Inflammatory macrophage treated with lipopolysaccharide for 1 hour (primary cell): Measurements from ENCODE around the gene MAG.
A peak's percentile ranks its signal among the peaks of the same experiment; 100 is the strongest.

ENCODE experiments used
- DNase-seq, 2 donors: peaks; one replicate each; pipeline ENCODE4 v3.0.0-alpha.2; 2020 to 2022

The MAG gene, protein sequence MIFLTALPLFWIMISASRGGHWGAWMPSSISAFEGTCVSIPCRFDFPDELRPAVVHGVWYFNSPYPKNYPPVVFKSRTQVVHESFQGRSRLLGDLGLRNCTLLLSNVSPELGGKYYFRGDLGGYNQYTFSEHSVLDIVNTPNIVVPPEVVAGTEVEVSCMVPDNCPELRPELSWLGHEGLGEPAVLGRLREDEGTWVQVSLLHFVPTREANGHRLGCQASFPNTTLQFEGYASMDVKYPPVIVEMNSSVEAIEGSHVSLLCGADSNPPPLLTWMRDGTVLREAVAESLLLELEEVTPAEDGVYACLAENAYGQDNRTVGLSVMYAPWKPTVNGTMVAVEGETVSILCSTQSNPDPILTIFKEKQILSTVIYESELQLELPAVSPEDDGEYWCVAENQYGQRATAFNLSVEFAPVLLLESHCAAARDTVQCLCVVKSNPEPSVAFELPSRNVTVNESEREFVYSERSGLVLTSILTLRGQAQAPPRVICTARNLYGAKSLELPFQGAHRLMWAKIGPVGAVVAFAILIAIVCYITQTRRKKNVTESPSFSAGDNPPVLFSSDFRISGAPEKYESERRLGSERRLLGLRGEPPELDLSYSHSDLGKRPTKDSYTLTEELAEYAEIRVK

DNA sequence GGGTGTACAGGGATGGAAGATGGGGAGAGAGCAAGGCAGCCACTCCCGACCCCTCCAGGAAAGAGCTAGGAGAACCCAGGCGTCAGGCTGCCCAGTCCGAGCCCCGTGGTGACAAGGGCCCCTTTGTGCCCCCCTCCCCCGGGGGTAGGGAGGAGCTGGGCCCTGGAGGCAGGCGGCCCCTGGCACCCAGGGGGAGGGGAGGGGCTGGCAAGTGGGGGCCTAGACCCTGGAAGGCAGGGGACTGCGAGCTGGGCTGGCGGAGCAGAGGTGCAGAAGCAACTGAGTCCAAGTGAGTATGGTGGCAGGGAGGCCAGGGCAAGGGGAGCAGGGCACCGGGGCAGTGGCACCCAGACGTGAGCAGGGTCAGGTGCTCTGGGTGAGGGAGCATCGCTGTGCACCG lies at the start of gene MAG:
TSS of gene MAG (plus strand) at position 246 of the 400 bp plus-strand sequence. CDS start 3,248 bp downstream, outside the sequence.
- DNase-seq, result no peak

DNA sequence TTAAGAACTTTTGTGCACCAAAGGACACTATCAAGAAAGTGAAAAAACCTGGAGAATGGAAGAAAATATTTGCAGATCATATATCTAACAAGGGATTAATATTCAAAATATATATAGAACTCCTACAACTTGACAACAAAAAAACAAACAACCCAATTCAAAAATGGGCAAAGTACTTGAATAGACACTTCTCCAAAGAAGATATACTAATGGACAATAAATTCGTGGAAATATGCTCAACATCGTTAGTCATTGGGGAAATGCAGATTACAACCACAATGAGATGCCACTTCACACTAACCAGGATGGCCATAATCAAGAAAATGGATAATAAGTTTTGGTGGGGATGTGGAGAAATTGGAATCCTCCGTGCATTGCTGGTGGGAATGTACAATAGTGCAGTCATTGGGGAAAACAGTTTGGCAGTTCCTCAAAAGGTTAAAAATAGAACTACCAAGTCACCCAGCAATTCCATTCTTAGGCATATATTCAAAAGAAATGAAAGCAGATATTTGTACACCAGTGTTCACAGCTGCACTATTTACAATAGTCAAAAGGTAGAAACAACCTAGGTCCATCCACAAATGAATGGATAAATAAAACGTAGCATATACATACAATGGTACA lies 45.4 kb upstream of the MAG start:
- DNase-seq, result peak; percentile 36 to 66

DNA sequence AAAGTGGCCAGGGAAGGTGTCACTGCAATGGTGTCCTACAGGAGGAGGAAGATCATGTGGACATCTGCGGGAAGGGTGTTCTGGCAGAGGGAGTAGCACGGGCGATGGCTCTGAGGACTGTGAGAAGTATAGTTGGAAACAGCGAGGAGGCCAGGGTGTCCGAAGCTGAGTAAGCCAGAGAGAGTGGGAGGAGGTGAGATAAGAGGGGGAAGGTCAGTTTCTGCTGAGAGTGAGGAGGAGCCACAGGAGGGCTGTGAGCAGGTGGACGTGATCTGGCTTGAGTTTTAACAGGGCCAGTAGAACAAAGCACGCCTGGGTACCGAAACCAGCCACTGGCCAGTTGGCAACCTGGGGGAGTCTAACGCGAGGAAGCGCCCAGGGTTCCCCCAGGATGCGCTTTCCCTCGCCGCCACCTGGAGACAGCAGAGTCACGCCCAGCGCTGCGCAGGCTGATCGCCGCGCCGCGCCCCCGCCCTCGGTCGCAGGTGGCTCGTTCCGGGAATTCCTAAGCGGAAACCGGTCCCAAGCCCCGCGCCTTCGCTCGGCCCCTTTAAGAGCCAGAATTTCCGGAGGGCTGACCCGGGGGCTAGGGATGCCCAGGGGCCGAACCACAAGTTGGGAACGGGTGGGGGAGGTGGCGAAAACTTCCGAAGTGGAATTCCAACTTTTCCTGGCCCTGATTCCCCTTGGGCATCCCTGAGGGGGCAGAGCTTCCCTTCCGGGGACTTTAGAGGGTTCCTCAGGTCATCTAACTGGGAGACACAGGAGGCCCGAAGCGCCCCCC lies 44.2 kb upstream of the MAG start:
- peak; percentile 36 to 74 for DNase-seq

DNA sequence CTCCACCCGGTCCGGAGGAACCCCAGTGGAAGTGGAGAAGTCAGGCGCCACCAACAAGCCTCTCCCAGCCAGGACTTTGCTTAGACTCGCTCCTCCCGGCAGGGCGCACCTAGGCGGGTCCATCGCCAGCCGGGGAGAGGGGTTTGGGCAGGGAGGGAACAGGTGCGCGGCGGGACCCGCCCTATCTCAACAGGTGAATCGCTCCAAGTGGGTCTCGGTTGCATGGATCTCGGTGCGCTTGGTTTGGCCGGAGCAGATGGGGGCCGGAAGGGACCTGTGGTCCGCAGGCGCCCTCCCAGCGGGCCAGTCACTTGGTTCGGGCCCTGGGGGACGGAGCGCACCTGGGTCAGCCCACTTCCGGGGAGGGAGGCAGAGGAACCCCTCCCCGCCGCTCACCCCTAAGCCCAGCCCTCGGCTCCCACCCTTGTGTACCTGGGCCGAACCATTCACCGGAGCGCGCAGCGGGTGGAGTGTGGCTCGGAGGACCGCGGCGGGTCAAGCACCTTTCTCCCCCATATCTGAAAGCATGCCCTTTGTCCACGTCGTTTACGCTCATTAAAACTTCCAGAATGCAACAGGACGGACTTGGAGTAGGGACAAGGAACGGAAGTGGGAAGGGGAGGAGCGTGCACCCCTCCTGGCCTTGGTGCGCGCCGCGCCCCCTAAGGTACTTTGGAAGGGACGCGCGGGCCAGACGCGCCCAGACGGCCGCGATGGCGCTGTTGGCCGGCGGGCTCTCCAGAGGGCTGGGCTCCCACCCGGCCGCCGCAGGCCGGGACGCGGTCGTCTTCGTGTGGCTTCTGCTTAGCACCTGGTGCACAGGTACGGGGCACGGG lies 43.4 kb upstream of the MAG start, which contains the start of gene LSR:
TSS of gene LSR (plus strand) at position 693 of the 836 bp plus-strand sequence. CDS start at position 714, 21 bp downstream.
- DNase-seq, result no peak

DNA sequence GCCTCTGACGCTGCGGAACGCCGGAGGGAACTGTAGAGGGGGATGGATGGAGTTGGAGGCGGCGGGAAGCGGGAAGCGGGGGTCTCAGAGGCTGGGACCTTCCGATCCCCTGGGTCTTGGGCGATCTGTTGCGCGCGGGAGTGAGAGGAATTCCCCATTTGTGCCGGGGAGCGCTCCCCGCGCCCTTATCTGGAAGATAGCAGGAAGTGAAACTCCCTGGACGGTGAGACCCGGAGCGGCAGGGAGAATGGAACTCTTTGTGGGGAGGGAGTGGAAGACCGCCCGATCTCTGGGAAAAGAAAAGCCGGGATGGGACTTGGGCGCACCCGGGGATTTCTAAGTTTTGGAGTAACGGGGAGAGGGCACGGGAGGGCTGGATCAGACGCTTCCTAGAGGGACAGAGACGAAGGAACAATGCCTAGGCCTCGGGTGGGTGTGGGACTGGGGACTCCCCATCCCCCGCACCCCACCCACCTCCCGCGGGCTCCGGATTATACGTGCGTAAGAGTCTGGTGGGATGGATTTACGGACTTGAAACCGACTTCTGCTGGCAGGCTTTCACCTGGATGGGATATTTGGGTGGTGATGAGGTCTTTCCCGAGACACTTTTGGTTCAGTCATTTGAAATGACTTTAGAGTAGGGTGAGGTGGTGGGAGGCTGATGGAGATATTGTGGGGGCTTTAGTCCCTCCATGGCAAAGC lies 42.7 kb upstream of the MAG start:
- DNase-seq, result peak; percentile 28 to 56

DNA sequence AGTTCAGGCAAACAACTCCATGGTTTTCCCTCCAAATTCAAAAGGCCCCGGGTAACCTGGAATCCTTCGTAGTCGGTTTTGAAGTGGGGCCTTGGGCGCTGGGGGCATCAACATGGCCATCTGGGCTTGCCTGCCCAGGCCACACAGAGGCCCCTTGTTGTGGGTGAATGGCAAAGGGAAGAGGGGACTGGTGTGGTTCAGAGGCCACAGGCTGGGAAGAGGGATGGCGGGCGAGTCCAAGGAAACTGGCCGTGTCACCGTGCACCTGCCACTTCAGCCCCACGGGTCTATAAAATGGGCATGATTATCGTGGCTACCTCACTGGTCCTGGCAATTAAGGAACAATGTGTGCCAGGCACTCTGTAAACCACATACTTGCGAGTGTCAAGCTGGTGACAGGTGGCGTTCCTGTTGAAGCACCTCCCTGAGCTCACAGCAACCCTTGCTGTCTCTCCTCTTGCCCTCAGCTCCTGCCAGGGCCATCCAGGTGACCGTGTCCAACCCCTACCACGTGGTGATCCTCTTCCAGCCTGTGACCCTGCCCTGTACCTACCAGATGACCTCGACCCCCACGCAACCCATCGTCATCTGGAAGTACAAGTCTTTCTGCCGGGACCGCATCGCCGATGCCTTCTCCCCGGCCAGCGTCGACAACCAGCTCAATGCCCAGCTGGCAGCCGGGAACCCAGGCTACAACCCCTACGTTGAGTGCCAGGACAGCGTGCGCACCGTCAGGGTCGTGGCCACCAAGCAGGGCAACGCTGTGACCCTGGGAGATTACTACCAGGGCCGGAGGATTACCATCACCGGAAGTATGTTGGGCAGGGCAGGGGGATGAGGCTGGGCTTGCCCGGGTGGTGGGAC lies 41.9 kb upstream of the MAG start:
- DNase-seq, result no peak

DNA sequence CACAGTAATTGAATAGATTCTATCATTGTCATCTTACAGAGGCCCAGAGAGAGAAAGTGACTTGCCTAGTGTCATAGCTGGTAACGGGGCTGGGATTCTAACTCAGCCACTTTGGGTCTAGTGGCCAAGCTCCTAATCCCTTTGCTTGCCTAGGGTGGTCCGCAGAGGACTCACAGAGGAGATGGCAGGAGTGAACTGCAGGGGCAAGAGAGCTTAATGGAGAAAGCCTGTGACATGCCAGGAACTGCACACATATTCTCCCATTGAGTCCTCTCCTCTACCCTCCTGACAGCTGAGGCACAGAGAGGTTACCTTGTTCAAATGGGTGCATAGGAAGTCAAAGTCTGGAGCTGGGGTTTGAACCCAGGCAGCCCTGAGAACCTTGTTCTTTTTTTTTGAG lies 40.5 kb upstream of the MAG start:
- no peak for DNase-seq

DNA sequence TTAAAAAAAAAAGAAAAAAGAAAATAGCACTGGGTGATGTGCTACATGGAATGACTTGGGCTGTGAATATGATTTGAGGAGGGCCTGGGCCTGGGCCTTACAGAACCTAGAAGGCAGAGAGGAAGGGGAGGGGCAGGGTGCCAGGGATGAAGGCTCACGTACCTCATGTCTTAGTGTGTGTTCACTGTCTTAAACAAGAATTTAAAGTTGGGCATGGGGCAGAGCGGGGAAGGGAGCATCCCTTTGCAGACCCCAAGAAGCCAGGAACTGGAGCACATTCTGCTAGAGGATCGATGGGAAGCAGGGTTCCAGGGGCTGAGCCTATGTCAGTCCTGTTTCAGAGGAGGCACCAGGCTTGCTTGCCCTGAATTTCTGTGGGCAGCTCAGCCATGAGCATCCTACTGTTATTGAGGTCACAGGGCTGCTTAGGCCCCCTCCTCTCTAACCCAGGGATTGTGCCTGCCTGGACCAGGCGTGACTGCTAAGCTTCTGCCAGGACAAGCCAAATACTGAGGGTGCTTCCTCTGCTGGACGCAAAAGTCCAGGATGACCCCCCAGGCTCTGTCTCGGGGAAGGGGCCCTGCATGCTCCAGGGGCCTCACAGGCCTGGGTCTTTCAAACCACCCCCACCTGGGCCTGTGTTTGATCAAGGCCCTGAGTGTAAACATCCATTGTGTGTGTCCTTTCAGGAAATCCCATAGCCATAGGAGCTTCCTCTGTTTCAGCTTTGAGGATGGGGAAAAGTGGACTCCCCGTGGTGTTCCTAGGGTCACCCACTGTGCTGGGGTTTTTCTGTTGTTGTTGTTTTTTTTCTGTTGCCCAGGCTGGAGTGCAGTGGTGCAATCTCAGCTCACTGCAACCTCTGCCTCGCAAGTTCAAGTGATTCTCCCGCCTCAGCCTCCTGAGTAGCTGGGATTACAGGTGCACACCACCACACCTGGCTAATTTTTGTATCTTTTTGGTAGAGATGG lies 38.4 kb upstream of the MAG start:
- no peak for DNase-seq

DNA sequence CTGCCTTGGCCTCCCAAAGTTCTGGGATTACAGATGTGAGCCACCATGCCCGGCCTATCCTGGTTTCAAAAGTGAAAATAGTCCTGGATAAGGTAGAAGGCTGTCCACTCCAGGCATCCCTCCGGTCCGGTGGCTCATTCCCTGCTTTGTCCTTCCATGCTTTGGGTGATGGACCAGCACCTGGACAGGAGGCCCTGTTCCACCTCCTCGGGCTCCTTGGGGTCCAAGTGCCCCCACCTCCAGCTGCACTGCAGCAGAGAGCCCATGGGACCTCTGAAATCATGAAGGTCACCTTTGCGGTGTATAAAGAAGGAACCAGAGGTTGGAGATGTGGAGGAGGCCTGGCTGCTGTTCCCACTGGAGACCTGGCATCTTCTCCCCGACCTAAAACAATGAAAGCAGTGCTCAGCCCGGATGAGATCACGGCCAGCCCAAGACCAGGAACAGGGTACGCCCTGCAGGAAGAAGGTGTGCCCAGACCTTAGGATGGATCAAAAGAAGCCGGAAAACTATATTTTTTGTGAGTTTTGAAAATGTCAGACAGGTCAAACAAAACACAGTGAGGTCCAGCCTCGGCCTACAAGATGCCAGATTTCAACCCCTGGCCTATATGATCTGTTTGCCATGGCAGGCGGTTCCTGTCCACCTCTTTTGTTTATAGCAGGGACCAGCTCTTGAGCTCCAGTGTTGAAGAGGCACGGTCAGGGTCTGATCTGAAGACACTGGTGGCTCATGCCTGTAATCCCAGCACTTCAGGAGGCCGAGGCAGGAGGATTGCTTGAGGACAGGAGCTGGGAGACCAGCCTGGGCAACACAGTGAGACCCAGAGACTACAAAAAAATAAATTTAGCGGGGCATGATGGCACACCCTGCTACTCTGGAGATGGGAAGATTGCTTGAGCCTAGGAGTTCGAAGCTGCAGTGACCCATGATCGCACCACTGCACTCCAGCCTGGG lies 37.3 kb upstream of the MAG start:
- no peak for DNase-seq

DNA sequence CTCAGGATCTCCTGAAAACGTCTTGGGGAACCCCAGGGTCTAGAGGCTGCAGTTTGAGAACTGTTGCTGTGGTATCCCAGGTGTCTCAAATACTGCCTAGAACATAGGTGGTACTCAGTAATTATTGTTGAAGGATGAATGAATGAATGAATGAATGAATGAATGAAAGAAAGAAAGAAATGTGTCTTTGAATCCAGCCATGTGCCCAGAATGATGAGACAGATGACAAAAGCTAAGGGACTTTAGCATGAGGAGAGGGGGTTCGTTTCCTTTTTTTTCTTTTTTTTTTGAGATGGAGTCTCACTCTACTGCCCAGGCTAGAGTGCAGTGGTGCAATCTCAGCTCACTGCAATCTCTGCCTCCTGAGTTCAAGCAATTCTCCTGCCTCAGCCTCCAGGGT lies 35.4 kb upstream of the MAG start:
- no peak for DNase-seq

DNA sequence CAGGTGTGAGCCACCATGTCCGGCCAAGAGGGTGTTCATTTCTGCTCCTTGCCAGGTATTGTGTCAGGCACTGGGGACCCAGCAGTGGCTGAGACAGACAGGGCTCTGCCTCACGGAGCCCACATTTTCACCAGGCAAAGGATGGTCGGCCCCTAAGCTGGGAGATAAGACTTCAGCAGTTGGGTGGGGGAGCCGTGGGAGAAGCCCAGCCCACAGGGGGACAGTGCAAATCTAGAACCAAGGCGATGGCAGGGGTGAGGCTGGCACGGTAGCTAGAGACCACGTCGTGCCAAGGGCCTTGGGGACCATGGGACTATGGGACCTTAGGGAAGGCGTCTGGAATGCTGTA lies 34.9 kb upstream of the MAG start:
- no peak for DNase-seq

DNA sequence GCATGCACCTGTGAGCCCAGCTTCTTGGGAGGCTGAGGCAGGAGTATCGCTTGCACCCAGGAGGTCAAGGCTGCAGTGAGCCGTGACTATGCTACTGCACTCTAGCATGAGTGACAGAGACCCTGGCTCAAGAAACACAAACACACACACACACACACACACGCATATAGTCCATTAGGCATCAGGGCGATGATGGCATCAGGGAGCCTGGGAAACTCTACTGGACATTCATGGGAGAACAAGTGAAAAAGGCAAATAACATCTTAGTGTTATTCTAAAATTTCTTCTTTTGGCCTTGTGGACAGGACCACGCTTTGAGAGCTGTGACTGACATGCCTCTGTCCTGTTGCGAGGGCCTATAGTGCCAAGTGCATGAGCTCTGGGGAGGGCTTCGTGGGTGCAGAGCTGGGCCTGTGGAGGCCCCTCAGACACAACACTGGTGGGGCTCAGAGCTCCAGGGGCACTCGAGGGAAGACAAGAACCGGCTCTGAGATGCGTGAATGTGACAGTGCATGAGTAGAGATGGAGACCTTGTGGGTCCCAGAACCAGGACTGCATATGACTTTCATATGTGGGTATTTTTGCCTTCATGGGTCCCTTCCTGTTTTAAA lies 31.2 kb upstream of the MAG start:
- no peak for DNase-seq

DNA sequence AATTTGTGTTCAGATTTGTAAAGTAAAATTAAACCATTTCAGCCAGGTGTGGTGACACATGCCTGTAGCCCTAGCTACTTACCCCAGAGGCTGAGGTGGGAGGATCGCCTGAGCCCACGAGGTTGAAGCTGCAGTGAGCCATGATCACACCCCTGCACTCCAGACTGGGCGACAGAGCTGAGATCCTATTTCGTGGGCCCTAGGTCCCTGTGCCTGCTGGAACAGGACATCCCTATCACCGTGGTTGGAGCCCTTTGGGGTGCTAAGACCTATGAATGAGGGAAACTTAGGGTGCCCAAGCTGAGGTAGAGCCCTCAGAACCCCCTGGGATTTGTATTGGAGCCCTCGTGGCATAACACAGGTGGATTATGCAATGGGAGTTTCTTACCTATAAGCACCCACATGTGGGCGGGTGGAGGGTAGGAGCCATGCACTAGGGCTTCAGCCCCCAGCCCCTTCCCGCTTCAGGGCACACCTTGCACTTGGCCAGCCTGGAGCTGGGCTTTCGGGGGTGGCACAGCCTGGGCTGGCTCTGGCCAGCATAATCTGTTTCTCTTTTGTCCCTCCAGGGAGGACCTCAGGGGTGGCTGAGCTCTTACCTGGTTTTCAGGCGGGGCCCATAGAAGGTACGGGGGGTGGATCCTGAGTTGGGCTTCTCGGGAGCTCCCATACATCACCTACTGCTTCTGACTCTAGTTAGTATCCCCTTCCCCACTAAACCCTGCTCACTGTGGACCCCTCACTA lies 30.4 kb upstream of the MAG start:
- DNase-seq, result no peak

DNA sequence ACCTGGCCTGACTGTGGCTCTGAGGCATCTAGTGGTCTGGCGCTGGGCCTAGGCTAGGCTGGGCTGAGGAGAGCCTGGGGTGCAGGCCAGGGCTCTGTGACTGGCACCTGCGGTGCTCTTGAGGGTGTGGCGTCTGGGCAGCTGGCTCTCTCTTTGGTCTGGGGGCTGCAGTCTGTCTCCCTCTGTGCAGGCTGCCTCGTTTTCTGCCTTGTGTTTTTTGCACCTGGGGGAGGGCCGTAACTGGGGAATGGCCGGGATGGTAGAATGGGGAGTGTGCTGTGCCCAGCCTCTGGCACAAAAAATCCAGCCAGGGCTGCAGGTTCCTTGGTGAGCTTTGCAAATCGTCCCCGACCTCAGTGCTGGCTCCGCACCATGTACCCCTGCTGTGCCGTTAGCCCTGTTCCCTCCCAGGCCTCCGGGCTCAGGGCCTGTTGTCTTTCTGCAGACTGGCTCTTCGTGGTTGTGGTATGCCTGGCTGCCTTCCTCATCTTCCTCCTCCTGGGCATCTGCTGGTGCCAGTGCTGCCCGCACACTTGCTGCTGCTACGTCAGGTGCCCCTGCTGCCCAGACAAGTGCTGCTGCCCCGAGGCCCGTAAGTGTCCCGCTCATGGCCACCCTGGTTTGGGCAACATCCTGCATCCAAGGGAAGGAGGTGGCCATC lies 29.7 kb upstream of the MAG start:
- no peak for DNase-seq

DNA sequence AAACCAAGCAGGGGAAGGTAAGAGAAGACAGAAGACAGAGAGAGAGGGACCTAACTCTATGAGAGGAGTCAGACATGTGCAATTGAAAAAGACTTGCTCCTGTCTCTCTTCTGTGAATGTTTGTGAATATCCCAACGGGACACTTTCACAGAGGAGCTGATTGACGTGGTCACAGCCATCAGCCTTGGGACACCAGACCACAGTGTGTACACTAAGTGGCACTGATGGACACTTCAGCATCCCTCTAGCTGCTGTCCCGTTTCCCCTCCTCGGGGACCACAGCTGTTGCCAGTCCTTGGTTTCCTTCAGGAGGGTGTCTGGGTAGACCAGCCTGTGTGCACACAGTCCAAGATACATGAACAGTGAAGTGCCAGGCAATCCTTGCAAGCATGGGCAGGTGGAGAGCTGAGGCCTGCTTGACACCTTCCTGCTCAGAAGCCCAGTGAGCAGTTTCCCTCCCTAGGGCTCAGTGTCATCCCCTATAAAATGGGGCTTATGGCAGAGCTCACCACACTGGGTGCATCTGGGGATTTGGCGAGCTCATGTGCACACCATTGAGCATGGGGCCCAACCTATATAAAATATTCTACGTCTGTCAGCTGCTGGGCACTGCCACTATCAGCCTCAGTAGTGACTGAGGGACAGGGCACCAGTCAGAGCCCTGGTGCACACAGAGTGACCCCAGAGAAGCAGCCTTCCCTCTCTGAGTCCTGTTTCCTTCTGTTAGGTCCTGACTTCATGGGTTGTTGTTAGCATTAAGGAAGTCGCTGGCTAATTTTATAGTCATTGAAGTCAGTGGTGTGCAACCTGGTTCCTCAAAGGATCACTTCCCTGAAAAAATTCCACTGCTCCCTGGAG lies 27.5 kb upstream of the MAG start:
- peak; percentile 40 to 52 for DNase-seq
